IPS-NIHi7 (cell line): ENCODE data around the gene CCDC50.

Experiments used
- DNase-seq: peaks from one replicate; pipeline ENCODE4 v3.0.0; 2012; ENCODE audit warnings: mixed read lengths; ENCODE audit errors: extremely low spot score

Gene CCDC50

GRCh38 chr3:191420771-191421170 lies 91.6 kb downstream of the CCDC50 start:
- DNase-seq = no peak

GRCh38 chr3:191424881-191425280 lies 95.7 kb downstream of the CCDC50 start:
- DNase-seq = no peak

GRCh38 chr3:191425322-191425734 lies 96.1 kb downstream of the CCDC50 start:
- no peak for DNase-seq

GRCh38 chr3:191426311-191426710 lies 97.1 kb downstream of the CCDC50 start:
- no peak for DNase-seq

GRCh38 chr3:191428177-191428576 lies 99.0 kb downstream of the CCDC50 start:
- DNase-seq = no peak

GRCh38 chr3:191430103-191430502 lies 100.9 kb downstream of the CCDC50 start:
- no peak for DNase-seq

GRCh38 chr3:191431160-191431822 lies 102.1 kb downstream of the CCDC50 start:
- no peak for DNase-seq

- no peak for DNase-seq
Observed at GRCh38 chr3:191432162-191432561, 103.0 kb downstream of the CCDC50 start.

GRCh38 chr3:191434024-191434423 lies 104.8 kb downstream of the CCDC50 start:
- DNase-seq = no peak

GRCh38 chr3:191435981-191436380 lies 106.8 kb downstream of the CCDC50 start:
- DNase-seq = no peak

- DNase-seq = no peak
Observed at GRCh38 chr3:191438150-191438814, 109.1 kb downstream of the CCDC50 start.

GRCh38 chr3:191440532-191440931 lies 111.3 kb downstream of the CCDC50 start:
- no peak for DNase-seq

GRCh38 chr3:191441687-191442086 lies 112.5 kb downstream of the CCDC50 start:
- DNase-seq = no peak

GRCh38 chr3:191444569-191444968 lies 115.4 kb downstream of the CCDC50 start:
- no peak for DNase-seq
